Trophoblast cell (in vitro differentiated cells and primary cell): ENCODE measurements around the gene ANKRD28.
"Not testable (repeated sequence)": the region's sequence is repeated elsewhere in the genome, so short reads cannot be mapped to it uniquely, and the experiment has no call there.

Experiments
- DNase-seq, 2 donors: peaks; one replicate each; pipeline ENCODE4 v3.0.0-alpha.2; 2016
- H2AFZ ChIP-seq: 2 replicates; pipeline ENCODE4 v1.6.1; 2013; ENCODE audit warnings: low read length, moderate library complexity, mild to moderate bottlenecking; ENCODE audit not compliant: insufficient read depth, poor library complexity
- H2AK5ac ChIP-seq: 2 replicates; pipeline ENCODE4 v1.6.1; 2013; ENCODE audit warnings: mild to moderate bottlenecking, low read length
- H2BK120ac ChIP-seq: 2 replicates; pipeline ENCODE4 v1.6.1; 2013; ENCODE audit warnings: low read length, mild to moderate bottlenecking, moderate library complexity; ENCODE audit not compliant: insufficient read depth, poor library complexity
- H2BK12ac ChIP-seq: 2 replicates; pipeline ENCODE4 v1.6.1; 2013; ENCODE audit warnings: mild to moderate bottlenecking, low read length, moderate library complexity
- H2BK5ac ChIP-seq: 2 replicates; pipeline ENCODE4 v1.6.1; 2013; ENCODE audit warnings: low read length, low read depth, moderate library complexity, mild to moderate bottlenecking; ENCODE audit not compliant: poor library complexity
- H3K14ac ChIP-seq: 2 replicates; pipeline ENCODE4 v1.6.1; 2013; ENCODE audit warnings: mild to moderate bottlenecking, low read length
- H3K18ac ChIP-seq: 2 replicates; pipeline ENCODE4 v1.6.1; 2013; ENCODE audit warnings: mild to moderate bottlenecking, low read length
- H3K23ac ChIP-seq: 2 replicates; pipeline ENCODE4 v1.6.1; 2013; ENCODE audit warnings: low read length
- H3K27ac ChIP-seq: 2 replicates; pipeline ENCODE4 v1.5.1; 2013; ENCODE audit warnings: low read depth, mild to moderate bottlenecking, inconsistent platforms, low read length, moderate library complexity
- H3K27me3 ChIP-seq: 2 replicates; pipeline ENCODE4 v1.6.1; 2013; ENCODE audit warnings: inconsistent platforms, mild to moderate bottlenecking, low read length, moderate library complexity; ENCODE audit not compliant: insufficient read depth
- H3K36me3 ChIP-seq, 2 experiments: 1 replicate in 1 of 2; 2 replicates in 1 of 2; pipeline ENCODE4 v1.6.1; 2013; ENCODE audit warnings: low read length in 2 of 2, mild to moderate bottlenecking in 2 of 2, moderate library complexity in 1 of 2; ENCODE audit not compliant: insufficient read depth in 2 of 2, control insufficient read depth in 1 of 2
- H3K4ac ChIP-seq: 2 replicates; pipeline ENCODE4 v1.6.1; 2013; ENCODE audit warnings: low read depth, mild to moderate bottlenecking, low read length, moderate library complexity
- H3K4me1 ChIP-seq, 2 experiments: 1 replicate in 1 of 2; 2 replicates in 1 of 2; pipeline ENCODE4 v1.6.1; 2013; ENCODE audit warnings: low read length in 2 of 2, mild to moderate bottlenecking in 2 of 2, moderate library complexity in 1 of 2; ENCODE audit not compliant: insufficient read depth in 2 of 2, control insufficient read depth in 1 of 2
- H3K4me2 ChIP-seq: 2 replicates; pipeline ENCODE4 v1.6.1; 2013; ENCODE audit warnings: inconsistent platforms, mild to moderate bottlenecking, low read length, moderate library complexity
- H3K4me3 ChIP-seq: 2 replicates; pipeline ENCODE4 v1.5.1; 2013; ENCODE audit warnings: mild to moderate bottlenecking, low read depth, low read length, inconsistent platforms
- H3K79me1 ChIP-seq: one replicate; pipeline ENCODE4 v1.6.1; 2013; ENCODE audit warnings: low read length
- H3K79me2 ChIP-seq: 2 replicates; pipeline ENCODE4 v1.6.1; 2013; ENCODE audit warnings: low read length, mild to moderate bottlenecking; ENCODE audit not compliant: control insufficient read depth, insufficient read depth, poor library complexity
- H3K9ac ChIP-seq: 2 replicates; pipeline ENCODE4 v1.6.1; 2013; ENCODE audit warnings: mild to moderate bottlenecking, low read length
- H3K9me3 ChIP-seq: 2 replicates; pipeline ENCODE4 v1.6.1; 2013; ENCODE audit warnings: low read depth, mild to moderate bottlenecking, control low read depth, inconsistent platforms, low read length; ENCODE audit not compliant: insufficient read depth
- H4K12ac ChIP-seq: 2 replicates; pipeline ENCODE4 v1.6.1; 2013; ENCODE audit warnings: low read depth, mild to moderate bottlenecking, low read length, moderate library complexity
- H4K8ac ChIP-seq: 2 replicates; pipeline ENCODE4 v1.6.1; 2013; ENCODE audit warnings: low read depth, mild to moderate bottlenecking, low read length, moderate library complexity
- H4K91ac ChIP-seq: one replicate; pipeline ENCODE4 v1.6.1; 2013; ENCODE audit warnings: low read depth, mild to moderate bottlenecking, low read length, moderate library complexity
- WGBS: extraction: QIAGEN DNeasy Blood & Tissue Kit; methylation state at CpG from one replicate; pipeline ENCODE4 v1.1.7; 2013; ENCODE audit warnings: missing lambda C conversion rate; ENCODE audit not compliant: insufficient read length, insufficient coverage; ENCODE audit errors: extremely low coverage; 5-methylcytosine and 5-hydroxymethylcytosine counted together

Gene ANKRD28

GRCh38 chr3:15742236-15742635 lies 55.5 kb downstream of the ANKRD28 start:
- WGBS = no CpG with 5 or more reads among the region's 26 CpGs
- H2BK12ac ChIP-seq, H3K4me1 ChIP-seq, H4K8ac ChIP-seq, H4K12ac ChIP-seq, H3K18ac ChIP-seq, H3K4me3 ChIP-seq, H3K9me3 ChIP-seq, H2AFZ ChIP-seq, H3K27me3 ChIP-seq, H2BK120ac ChIP-seq, H2BK5ac ChIP-seq, H2AK5ac ChIP-seq, H3K27ac ChIP-seq, DNase-seq, H3K23ac ChIP-seq, H3K4me2 ChIP-seq, H4K91ac ChIP-seq, H3K4ac ChIP-seq, H3K9ac ChIP-seq, H3K14ac ChIP-seq, H3K79me2 ChIP-seq, H3K36me3 ChIP-seq, H3K79me1 ChIP-seq: not testable (repeated sequence)

DNA sequence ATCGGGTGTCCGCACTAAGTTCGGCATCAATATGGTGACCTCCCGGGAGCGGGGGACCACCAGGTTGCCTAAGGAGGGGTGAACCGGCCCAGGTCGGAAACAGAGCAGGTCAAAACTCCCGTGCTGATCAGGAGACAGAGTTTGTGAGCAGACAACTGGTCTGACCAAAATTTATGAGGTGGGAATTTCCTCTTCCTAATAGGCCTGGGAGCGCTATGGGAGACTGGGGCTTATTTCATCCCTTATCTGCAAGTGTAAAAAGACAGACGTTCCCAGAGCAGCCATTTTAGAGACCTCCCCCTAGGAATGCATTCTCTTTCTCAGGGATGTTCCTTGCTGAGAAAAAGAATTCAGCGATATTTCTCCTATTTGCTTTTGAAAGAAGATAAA lies 59.2 kb downstream of the ANKRD28 start:
- H4K91ac ChIP-seq, H3K23ac ChIP-seq, H3K9ac ChIP-seq, H2AK5ac ChIP-seq, H3K79me1 ChIP-seq, H3K27ac ChIP-seq, H2BK12ac ChIP-seq, H2BK5ac ChIP-seq, H3K4me1 ChIP-seq, H4K8ac ChIP-seq, H3K18ac ChIP-seq, H3K36me3 ChIP-seq, H3K27me3 ChIP-seq, DNase-seq, H3K14ac ChIP-seq, H4K12ac ChIP-seq, H3K4me3 ChIP-seq, H3K79me2 ChIP-seq, H3K4ac ChIP-seq, H2BK120ac ChIP-seq, H3K9me3 ChIP-seq, H2AFZ ChIP-seq, H3K4me2 ChIP-seq: not testable (repeated sequence)
- WGBS = no CpG with 5 or more reads among the region's 11 CpGs

DNA sequence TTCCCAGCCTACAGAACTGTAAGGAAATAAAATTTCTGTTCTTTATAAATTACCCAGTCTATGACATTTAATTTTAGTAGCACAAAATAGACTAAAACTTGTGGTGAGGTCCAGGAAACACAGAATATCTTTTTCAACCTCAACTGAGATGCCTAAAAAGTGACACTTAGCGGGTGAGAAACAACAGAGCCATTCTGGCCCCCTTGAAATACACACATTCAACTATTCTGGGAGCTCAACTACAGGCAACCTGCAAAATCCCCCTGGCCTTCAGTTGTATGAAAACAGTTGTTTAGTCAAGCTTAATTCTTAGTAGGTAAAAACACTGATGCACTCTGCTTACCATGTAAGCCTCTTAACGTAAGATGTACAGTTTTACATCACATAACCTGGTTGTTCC lies 66.8 kb downstream of the ANKRD28 start:
- H3K27ac ChIP-seq = no peak overlapping the region
- H2BK12ac ChIP-seq = no peak overlapping the region
- H3K27me3 ChIP-seq = no peaks in the 10 kb centered on the region
- H3K9ac ChIP-seq = no peak overlapping the region
- H3K79me1 ChIP-seq = no peaks in the 10 kb centered on the region
- H3K4ac ChIP-seq = no peak overlapping the region
- H3K18ac ChIP-seq = no peak overlapping the region
- no peak overlapping the region for H3K23ac ChIP-seq
- no CpG with 5 or more reads among the region's 2 CpGs for WGBS
- no peak for DNase-seq
- no peak overlapping the region for H3K4me2 ChIP-seq
- no peak overlapping the region for H3K4me3 ChIP-seq
- H3K36me3 ChIP-seq = no peaks in the 10 kb centered on the region
- H3K14ac ChIP-seq = no peak overlapping the region
- H2BK120ac ChIP-seq = no peak overlapping the region
- H4K8ac ChIP-seq = no peak overlapping the region
- H3K4me1 ChIP-seq = no peaks in the 10 kb centered on the region
- H2AFZ ChIP-seq = no peak overlapping the region
- H3K9me3 ChIP-seq = no peaks in the 10 kb centered on the region
- H3K79me2 ChIP-seq = no peaks in the 10 kb centered on the region
- H4K12ac ChIP-seq = no peak overlapping the region
- H2AK5ac ChIP-seq = no peak overlapping the region
- H2BK5ac ChIP-seq = no peak overlapping the region
- no peak overlapping the region for H4K91ac ChIP-seq

- Histone ChIP-seq H4K91ac (no peak overlapping the region), H2AK5ac (no peak overlapping the region), H3K79me2 (no peaks in the 10 kb centered on the region), H3K79me1 (no peaks in the 10 kb centered on the region), H2BK120ac (no peak overlapping the region), H3K36me3 (no peaks in the 10 kb centered on the region), H3K27me3 (no peaks in the 10 kb centered on the region), H3K4me3 (no peak overlapping the region), H3K9ac (no peak overlapping the region), H3K23ac (no peak overlapping the region), H3K27ac (no peak overlapping the region), H3K4ac (no peak overlapping the region), H2BK12ac (no peak overlapping the region), H3K4me1 (no peaks in the 10 kb centered on the region), H2AFZ (no peak overlapping the region), H4K8ac (no peak overlapping the region), H3K14ac (no peak overlapping the region), H4K12ac (no peak overlapping the region), H3K9me3 (no peaks in the 10 kb centered on the region), H3K18ac (no peak overlapping the region), H3K4me2 (no peak overlapping the region), H2BK5ac (no peak overlapping the region)
- no peak for DNase-seq
Measured at GRCh38 chr3:15728766-15729165, 69.0 kb downstream of the ANKRD28 start.

DNA sequence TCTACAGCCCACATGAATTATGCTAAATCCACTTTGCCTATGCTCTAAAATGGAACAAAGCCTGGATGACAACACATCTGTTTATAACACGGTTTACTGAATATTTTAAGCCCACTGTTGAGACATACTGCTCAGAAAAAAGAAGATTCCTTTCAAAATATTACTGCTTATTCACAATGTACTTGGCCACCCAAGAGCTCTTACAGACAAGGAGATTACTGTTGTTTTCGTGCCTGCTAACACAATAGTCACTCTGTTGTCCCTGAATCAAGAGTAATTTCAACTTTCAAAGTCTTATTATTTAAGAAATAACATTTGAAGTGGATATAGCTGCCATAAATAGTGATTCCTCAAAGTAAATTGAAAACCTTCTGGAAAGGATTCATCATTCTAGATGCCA lies 70.9 kb downstream of the ANKRD28 start:
- no peak overlapping the region for H4K8ac ChIP-seq
- H3K79me2 ChIP-seq = no peaks in the 10 kb centered on the region
- H3K9me3 ChIP-seq = no peaks in the 10 kb centered on the region
- WGBS = no CpG with 5 or more reads among the region's 2 CpGs
- no peak overlapping the region for H2AFZ ChIP-seq
- H3K36me3 ChIP-seq = no peaks in the 10 kb centered on the region
- no peak overlapping the region for H3K18ac ChIP-seq
- no peak overlapping the region for H2BK5ac ChIP-seq
- no peaks in the 10 kb centered on the region for H3K4me1 ChIP-seq
- no peak overlapping the region for H3K9ac ChIP-seq
- H4K12ac ChIP-seq = no peak overlapping the region
- no peaks in the 10 kb centered on the region for H3K27me3 ChIP-seq
- no peak overlapping the region for H2BK12ac ChIP-seq
- H3K23ac ChIP-seq = no peak overlapping the region
- H3K79me1 ChIP-seq = no peaks in the 10 kb centered on the region
- no peak overlapping the region for H4K91ac ChIP-seq
- H3K4ac ChIP-seq = no peak overlapping the region
- H2AK5ac ChIP-seq = no peak overlapping the region
- H3K4me3 ChIP-seq = no peak overlapping the region
- no peak overlapping the region for H3K27ac ChIP-seq
- H3K4me2 ChIP-seq = no peak overlapping the region
- no peak overlapping the region for H3K14ac ChIP-seq
- no peak for DNase-seq
- no peak overlapping the region for H2BK120ac ChIP-seq
